Stimulated activated memory B cell treated with anti-CD40 and anti-IgM and Interleukin-4, amounts not matched to agents 10 μg/mL and 1 μg/mL and 100 μg/mL, for 72 hours (primary cell): ENCODE data around the gene GPATCH4.
"Not testable (repeated sequence)": the region's sequence is repeated elsewhere in the genome, so short reads cannot be mapped to it uniquely, and the experiment has no call there.

Experiments used
- ATAC-seq: fragments of 150-1000 bp; cut with Tn5 transposase; 2 replicates; pipeline ENCODE4 v1.10.0; 2021
- H3K27ac Mint-ChIP-seq: one replicate; pipeline ENCODE4 v1.8.0; 2022; ENCODE audit warnings: mild to moderate bottlenecking, mixed read lengths
- H3K27me3 Mint-ChIP-seq: one replicate; pipeline ENCODE4 v1.8.0; 2022; ENCODE audit warnings: mixed read lengths
- H3K36me3 Mint-ChIP-seq: one replicate; pipeline ENCODE4 v1.8.0; 2022; ENCODE audit warnings: mixed read lengths
- H3K4me1 Mint-ChIP-seq: one replicate; pipeline ENCODE4 v1.8.0; 2022; ENCODE audit warnings: mixed read lengths
- H3K4me3 Mint-ChIP-seq: one replicate; pipeline ENCODE4 v1.8.0; 2022; ENCODE audit warnings: mild to moderate bottlenecking, moderate library complexity, mixed read lengths
- H3K9me3 Mint-ChIP-seq: one replicate; pipeline ENCODE4 v1.8.0; 2022; ENCODE audit warnings: mixed read lengths

The GPATCH4 gene

DNA sequence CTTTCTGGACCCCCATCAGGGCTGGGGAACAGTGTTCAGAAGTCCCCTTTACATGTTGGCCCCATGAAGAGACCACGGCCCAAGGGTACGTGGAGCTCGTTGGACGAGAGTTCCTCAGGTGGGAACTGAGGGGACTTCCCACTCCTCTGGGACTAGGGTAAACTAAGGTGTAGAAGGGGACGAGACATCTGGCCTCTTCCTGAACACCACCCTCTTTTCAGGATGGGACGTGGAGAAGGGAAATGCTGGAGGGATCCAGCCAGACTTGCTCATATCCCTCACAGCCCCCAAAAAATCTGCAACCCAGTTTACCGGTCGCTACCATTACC is 7.7 kb downstream of the GPATCH4 start:
- Mint-ChIP-seq H3K9me3 (no peaks in the 10 kb centered on the region), H3K4me3 (no peak overlapping the region), H3K27ac (no peak overlapping the region), H3K27me3 (no peaks in the 10 kb centered on the region), H3K36me3 (peaks cover 37% of the 10 kb centered on the region), H3K4me1 (peaks cover 31% of the 10 kb centered on the region)
- ATAC-seq = no peak

DNA sequence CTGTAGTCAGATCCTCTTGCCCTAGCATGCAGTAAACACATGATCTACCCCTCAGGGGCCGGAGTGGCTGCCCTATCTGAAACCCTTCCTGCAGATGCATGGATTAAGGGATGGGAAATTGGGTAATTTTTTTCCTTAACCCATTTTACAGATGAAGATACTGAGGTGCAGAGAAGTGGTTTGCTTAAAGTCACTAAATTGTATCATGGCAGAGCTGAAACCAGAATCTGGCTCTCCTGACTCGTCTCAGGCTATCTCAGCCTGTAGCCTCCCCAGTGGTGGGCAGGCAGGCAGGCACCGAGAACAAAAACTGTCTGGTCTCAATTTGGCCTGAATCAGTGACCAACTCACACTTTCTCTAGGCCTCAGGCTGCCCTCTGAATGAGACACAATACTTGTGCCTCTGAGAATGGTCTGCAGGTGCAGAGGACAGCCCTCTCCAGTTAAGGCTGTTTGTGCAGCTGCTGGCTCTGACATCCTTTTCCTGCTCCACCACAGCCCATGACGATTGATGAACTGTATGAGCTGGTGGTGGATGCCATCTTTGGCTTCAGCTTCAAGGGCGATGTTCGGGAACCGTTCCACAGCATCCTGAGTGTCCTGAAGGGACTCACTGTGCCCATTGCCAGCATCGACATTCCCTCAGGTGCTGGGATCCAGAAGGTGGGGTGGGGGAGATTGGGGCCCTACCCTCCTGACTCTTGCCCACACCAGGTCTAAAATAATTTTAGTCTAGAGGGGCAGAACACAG is 8.2 kb downstream of the GPATCH4 start:
- no peak for ATAC-seq
- H3K4me1 Mint-ChIP-seq = peaks cover 26% of the 10 kb centered on the region
- peaks cover 32% of the 10 kb centered on the region for H3K36me3 Mint-ChIP-seq

DNA sequence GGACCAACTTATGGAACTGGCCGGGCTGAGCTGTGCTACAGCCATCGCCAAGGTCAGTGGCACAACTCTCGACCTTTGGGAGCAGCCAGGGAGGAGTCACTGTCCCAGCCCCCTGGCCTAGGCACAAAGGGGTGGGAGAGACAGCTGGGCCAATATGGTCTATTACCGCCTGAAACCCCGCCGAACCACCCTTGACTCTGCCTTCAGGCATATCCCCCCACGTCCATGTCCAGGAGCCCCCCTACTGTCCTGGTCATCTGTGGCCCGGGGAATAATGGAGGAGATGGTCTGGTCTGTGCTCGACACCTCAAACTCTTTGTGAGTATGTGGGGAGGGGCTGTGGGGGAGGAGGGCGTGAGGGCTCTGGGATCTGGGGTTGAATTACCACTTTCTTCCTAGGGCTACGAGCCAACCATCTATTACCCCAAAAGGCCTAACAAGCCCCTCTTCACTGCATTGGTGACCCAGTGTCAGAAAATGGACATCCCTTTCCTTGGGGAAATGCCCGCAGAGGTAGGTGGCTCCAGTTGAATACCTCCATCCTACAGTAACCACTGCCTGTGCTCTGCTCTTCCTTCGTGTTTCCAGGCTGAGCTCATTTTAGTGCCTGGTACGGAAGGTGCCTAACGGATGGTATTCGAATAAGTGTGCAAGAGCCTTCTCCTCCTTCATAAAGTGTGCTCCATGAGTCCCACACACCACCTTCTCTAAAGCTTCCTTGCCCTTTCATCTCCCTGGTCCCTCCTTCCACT is 8.9 kb downstream of the GPATCH4 start:
- Mint-ChIP-seq H3K4me3 (peak overlapping the region; percentile 76), H3K27ac (peak overlapping the region; percentile 65), H3K9me3 (no peaks in the 10 kb centered on the region), H3K4me1 (peaks cover 26% of the 10 kb centered on the region), H3K36me3 (peaks cover 30% of the 10 kb centered on the region), H3K27me3 (no peaks in the 10 kb centered on the region)
- peak; percentile 2 for ATAC-seq

More for the DNA sequence above, 8.2 kb downstream of the GPATCH4 start:
- no peaks in the 10 kb centered on the region for H3K27me3 Mint-ChIP-seq
- peak overlapping the region; percentile 65 for H3K27ac Mint-ChIP-seq
- H3K9me3 Mint-ChIP-seq = no peaks in the 10 kb centered on the region
- peak overlapping the region; percentile 76 for H3K4me3 Mint-ChIP-seq

DNA sequence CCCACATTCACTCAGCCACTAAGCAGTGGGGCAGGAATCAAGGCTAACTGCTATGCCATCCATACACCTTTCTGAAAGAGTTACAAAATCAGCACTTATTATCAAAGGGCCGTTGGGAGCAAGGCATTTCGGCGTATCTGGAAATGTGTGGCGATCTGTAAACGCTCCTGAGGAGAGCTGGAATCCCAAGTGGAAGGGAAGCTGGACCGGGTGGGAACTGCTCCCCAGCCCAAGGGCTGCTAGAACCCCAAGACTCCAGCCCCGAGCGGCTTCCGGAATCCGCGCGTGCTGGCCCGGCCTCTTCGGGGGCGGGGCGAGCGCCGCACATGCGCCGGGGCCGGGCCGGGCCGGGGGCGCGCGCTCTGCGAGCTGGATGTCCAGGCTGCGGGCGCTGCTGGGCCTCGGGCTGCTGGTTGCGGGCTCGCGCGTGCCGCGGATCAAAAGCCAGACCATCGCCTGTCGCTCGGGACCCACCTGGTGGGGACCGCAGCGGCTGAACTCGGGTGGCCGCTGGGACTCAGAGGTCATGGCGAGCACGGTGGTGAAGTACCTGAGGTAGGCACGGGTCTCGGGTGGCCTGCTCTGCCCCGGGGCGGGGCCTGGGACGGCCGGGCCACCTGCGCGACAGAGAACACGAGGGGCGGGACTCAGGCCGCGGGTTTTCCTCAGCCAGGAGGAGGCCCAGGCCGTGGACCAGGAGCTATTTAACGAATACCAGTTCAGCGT is 9.7 kb downstream of the GPATCH4 start, which contains the start of gene NAXE:
Gene NAXE, plus strand, starts transcription at position 345 of the 726 bp plus-strand sequence. Its CDS starts 29 bp downstream, at position 374.
- peak within 1 kb of the TSS; percentile 65 for H3K27ac Mint-ChIP-seq
- no peaks in the 10 kb centered on the region for H3K27me3 Mint-ChIP-seq
- no peaks in the 10 kb centered on the region for H3K9me3 Mint-ChIP-seq
- peak within 1 kb of the TSS; percentile 76 for H3K4me3 Mint-ChIP-seq
- H3K4me1 Mint-ChIP-seq = peaks cover 26% of the 10 kb centered on the region
- ATAC-seq = peak; percentile 95
- H3K36me3 Mint-ChIP-seq = peaks cover 23% of the 10 kb centered on the region

DNA sequence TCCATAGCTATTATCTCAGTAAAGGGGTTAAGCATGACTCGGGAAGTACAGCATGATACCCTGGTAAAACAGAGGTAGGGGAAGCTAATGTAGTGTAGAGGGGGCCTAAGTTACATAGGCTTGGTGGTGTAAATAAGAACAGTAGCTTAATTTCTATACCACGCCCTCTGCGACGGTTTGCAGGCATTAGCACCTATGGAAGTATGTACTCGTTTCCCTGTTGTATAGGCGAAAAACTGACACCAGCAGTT is 10.2 kb downstream of the GPATCH4 start:
- H3K27me3 Mint-ChIP-seq = no peaks in the 10 kb centered on the region
- peaks cover 18% of the 10 kb centered on the region for H3K36me3 Mint-ChIP-seq
- peak overlapping the region; percentile 65 for H3K27ac Mint-ChIP-seq
- peak; percentile 22 for ATAC-seq
- H3K4me1 Mint-ChIP-seq = peaks cover 26% of the 10 kb centered on the region
- H3K9me3 Mint-ChIP-seq = no peaks in the 10 kb centered on the region
- peak overlapping the region; percentile 76 for H3K4me3 Mint-ChIP-seq

DNA sequence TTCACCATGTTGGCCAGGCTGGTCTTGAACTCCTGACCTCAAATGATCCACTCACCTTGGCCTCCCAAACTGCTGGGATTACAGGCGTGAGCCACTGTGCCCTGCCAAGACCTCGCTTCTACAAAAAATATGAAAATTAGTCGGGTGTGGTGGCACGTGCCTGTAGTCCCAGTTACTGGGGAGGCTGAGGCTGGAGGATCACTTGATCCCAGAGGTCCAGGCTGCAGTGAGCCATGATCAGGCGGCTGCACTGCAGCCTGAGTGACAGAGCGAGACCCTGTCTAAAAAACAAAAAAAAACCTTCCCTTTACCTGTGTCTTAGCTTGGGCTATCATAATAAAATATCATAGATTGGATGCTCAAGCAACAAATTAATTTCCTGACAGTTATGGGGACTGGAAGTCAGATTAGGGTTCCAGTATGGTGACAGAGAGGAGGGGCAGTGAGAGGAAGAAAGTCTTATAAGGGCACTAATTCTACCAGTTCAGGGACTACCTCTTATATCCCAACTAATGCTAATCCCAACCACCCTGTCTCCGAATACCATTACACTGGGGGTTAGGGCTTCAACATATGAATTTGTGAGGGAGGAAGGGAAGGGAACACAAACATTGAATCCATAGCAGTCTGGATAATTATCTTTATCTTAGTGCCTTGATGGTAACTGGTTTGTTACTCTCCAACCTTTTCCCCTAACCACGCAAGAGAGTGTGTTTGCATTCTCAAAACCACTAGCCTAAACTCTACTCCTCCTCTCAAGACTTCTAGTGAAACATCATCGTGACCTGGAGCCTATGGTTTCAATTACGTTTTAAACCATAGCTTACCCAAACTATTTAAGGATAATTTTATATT is 10.7 kb downstream of the GPATCH4 start:
- peak overlapping the region; percentile 65 for H3K27ac Mint-ChIP-seq
- peaks cover 24% of the 10 kb centered on the region for H3K4me1 Mint-ChIP-seq
- no peak overlapping the region for H3K4me3 Mint-ChIP-seq
- peaks cover 18% of the 10 kb centered on the region for H3K36me3 Mint-ChIP-seq
- H3K27me3 Mint-ChIP-seq = no peaks in the 10 kb centered on the region
- ATAC-seq = no peak
- H3K9me3 Mint-ChIP-seq = no peaks in the 10 kb centered on the region

DNA sequence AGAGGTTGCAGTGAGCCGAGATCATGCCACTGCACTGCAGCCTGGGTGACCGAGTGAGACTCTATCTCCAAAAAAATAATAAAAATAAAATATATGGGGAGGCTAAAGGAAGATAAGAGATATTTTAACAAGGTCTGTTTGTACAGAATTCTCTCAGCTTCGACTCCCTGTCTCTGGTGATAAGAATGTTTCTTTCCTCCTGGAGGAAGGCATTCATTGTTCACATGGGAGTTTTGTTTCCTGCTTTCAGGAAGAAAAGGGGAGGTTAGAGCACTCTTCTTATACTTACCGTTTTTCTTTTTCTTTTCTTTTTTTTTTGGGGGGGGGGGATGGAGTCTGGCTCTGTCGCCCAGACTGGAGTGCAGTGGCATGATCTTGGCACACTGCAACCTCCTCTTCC is 11.7 kb downstream of the GPATCH4 start:
- Mint-ChIP-seq H3K9me3 (no peaks in the 10 kb centered on the region), H3K27ac (no peak overlapping the region), H3K4me3 (no peak overlapping the region), H3K27me3 (no peaks in the 10 kb centered on the region), H3K4me1 (peaks cover 16% of the 10 kb centered on the region), H3K36me3 (peaks cover 16% of the 10 kb centered on the region)
- ATAC-seq = no peak

DNA sequence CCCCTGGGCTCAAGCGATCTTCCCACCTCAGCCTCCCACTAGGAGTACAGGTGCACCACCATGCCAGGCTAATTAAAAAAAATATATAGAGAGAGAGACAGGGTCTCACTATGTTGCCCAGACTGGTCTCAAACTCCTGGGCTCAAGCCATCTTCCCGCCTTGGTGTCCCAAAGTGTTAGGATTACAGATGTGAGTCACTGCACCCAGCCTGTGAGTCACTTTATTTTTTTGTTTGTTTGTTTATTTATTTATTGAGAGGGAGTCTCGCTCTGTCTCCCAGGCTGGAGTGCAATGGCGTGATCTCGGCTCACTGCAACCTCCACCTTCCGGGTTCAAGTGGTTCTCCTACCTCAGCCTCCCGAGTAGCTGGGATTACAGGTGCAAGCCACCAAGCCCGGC is 13.4 kb downstream of the GPATCH4 start:
- not testable (repeated sequence) for H3K27ac Mint-ChIP-seq, H3K4me3 Mint-ChIP-seq, H3K27me3 Mint-ChIP-seq, ATAC-seq, H3K9me3 Mint-ChIP-seq
- H3K4me1 Mint-ChIP-seq = peaks cover 30% of the 10 kb centered on the region
- peaks cover 15% of the 10 kb centered on the region for H3K36me3 Mint-ChIP-seq

DNA sequence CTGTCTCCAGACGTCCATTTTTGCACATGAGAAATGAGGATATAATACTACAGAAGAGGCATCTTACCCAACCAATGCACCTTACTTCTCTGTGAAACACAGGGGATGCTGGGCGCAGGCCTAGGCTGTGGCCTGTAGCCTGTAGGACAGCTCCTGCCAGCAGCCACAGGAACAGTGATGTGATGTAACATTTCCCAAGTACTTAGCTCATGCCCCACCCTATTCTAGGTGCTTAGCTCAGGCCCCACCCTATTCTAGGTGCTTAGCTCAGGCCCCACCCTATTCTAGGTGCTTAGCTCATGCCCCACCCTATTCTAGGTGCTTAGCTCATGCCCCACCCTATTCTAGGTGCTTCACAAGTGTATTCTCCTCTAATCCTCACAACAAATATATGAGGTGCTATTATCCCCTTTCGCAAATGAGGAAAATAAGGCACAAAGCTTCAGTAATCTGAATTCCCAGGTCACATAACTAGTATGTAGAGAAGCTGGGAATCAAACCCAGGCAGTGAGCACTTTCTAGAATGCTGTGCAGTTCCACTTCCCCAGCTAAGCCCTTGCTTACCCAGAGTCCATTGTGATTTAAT is 14.3 kb downstream of the GPATCH4 start:
- H3K27me3 Mint-ChIP-seq = no peaks in the 10 kb centered on the region
- H3K9me3 Mint-ChIP-seq = no peaks in the 10 kb centered on the region
- peaks cover 32% of the 10 kb centered on the region for H3K4me1 Mint-ChIP-seq
- no peak overlapping the region for H3K27ac Mint-ChIP-seq
- peaks cover 11% of the 10 kb centered on the region for H3K36me3 Mint-ChIP-seq
- no peak overlapping the region for H3K4me3 Mint-ChIP-seq
- ATAC-seq = no peak

DNA sequence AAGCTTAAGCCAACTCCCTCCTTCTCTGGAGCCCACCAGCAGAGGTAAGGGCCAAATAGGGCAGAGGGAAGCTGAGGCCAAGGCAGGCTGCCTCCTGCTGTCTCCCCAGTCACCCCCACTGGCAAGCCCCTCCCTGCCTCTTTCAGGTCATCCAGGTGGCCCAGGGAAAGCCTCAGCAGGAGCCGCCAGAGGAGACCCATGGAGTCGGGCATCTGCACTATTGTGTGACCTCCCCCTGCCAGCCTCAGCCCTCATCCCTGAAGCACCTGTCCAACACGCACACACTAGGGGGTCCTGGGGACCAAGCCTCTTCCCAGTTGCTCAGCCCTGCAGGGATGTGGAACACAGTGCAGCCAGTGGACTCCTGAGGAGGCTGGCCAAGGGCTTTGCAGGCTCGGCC is 15.0 kb downstream of the GPATCH4 start:
- ATAC-seq = no peak
- Mint-ChIP-seq H3K4me1 (peaks cover 38% of the 10 kb centered on the region), H3K4me3 (no peak overlapping the region), H3K36me3 (peaks cover 11% of the 10 kb centered on the region), H3K27ac (no peak overlapping the region), H3K27me3 (no peaks in the 10 kb centered on the region), H3K9me3 (no peaks in the 10 kb centered on the region)

DNA sequence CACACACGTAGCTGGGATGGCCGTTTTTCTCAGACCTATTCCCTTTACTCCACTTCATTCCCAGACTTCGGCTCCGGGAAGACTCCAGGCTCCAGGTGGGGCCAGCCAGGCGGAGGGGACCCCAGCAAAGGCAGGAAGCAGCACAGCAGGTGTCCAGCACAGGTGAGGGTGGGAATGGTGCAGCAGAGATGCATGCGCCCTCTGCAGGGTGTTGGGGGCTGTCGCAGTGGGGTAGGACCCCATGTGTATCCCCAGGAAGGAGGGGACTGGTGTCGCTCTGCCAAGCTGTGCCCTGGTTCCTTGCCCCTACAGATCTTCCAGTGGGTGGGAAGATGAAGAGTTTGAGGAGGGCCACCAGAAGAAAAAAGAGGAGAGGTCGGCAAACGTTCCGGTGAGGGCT is 16.5 kb downstream of the GPATCH4 start:
- Mint-ChIP-seq H3K36me3 (peaks cover 11% of the 10 kb centered on the region), H3K4me1 (peaks cover 37% of the 10 kb centered on the region), H3K27ac (no peak overlapping the region), H3K27me3 (no peaks in the 10 kb centered on the region), H3K4me3 (no peak overlapping the region), H3K9me3 (no peaks in the 10 kb centered on the region)
- ATAC-seq = no peak

DNA sequence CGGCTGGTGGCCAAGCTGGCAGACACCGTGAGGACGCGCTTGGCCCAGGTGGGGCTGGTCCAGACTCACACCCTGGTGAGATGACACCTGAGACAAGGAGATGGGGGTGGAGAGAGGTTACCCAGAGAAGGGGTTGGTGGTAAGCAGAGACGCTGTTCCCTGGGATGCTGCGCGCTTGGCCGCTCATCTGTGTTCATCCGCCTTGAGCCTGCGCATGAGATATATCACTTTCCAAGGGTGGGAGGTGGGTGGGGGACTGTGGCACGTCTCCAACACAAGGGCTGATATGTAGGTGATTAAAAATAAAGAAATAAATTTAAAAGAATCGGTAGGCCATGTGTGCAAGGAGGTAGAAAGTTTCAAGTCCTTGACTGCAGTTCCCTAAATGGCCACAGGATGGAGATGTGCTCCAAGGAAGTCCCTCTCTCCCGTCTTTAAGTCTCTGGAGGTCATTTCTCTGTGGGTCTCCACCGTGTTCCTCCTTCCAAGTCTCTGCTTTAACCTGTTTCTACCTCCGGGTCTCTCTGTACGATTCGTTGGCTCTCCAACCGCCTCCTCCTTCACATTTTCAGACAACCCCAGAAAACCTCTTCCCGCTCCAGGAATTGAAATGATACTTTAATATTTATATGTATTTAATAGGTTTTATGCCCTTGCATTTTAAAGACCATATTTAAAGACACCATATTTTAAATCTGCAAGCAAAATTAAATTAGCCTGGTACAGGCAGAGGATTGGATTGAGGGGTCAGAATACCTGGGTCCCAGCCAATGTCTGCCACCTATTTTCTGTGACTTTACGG is 17.3 kb downstream of the GPATCH4 start:
- H3K27ac Mint-ChIP-seq = peak overlapping the region; percentile 97
- no peaks in the 10 kb centered on the region for H3K27me3 Mint-ChIP-seq
- H3K4me1 Mint-ChIP-seq = peaks cover 37% of the 10 kb centered on the region
- H3K36me3 Mint-ChIP-seq = peaks cover 11% of the 10 kb centered on the region
- H3K9me3 Mint-ChIP-seq = no peaks in the 10 kb centered on the region
- ATAC-seq = no peak
- peak overlapping the region; percentile 16 for H3K4me3 Mint-ChIP-seq

DNA sequence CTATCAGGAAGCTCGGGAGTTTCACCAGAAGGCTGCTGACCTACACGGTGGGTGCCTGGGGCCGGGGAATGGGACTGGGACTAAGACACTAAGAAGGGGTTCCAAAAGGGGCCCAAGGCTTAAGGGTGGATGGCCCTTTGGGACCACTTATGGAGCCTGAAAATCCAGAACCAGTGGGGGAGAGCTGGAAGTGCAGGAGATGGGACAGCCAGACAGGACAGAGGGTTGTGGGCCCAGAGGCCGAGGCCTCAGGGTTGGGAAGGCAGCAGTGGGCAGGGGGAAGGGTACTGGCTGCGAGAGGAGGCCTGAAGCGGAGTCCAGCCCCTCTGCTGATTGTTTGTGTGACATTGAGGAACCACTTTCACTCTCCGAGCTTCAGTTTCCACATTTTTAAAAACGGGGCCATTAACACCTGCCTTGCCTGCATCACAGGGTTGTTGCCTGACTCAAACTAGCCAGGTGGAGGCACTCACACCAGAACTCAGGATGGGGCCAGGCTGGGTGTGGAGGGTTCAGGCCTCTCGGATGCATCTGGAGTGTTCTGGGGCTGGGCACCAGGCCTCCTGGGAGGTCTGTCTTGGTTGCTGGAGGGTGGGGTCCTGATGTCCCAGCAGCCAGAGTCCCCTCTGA is 18.8 kb downstream of the GPATCH4 start:
- Mint-ChIP-seq H3K4me3 (peak overlapping the region; percentile 82), H3K4me1 (peaks cover 37% of the 10 kb centered on the region), H3K27ac (peak overlapping the region; percentile 97), H3K9me3 (no peaks in the 10 kb centered on the region), H3K27me3 (no peaks in the 10 kb centered on the region), H3K36me3 (peaks cover 11% of the 10 kb centered on the region)
- peak; percentile 64 for ATAC-seq
